ENCODE measurements around the gene KRTAP13-2. TPM values are rescaled to one million over a fixed set of nuclear protein-coding genes. Genes with fewer than 3 reads are reported as not detected.

KRTAP13-2 gene
- total RNA-seq, 1 donor from 2014 or later, result not detected

GRCh38 chr21:30326390-30326789 lies 45.7 kb downstream of the KRTAP13-2 start:
- no peak for TF ChIP-seq CTCF (IDR thresholded peaks at IDR 0.05)
- peaks cover 16% of the 10 kb centered on the region for H3K9me3 Mint-ChIP-seq
- no peak overlapping the region for H3K4me3 Mint-ChIP-seq
- H3K4me1 Mint-ChIP-seq, result no peaks in the 10 kb centered on the region
- H3K27me3 Mint-ChIP-seq, result no peaks in the 10 kb centered on the region
- intact Hi-C loops (cut with micrococcal nuclease), result no loop called here
- H3K36me3 Mint-ChIP-seq (ENCODE audit: low read depth), result no peaks in the 10 kb centered on the region
- POLR2A ChIA-PET, result no interaction called here
- no peak for DNase-seq
- no peak for ATAC-seq (ENCODE audit: low read depth)
- no peak overlapping the region for H3K27ac Mint-ChIP-seq
- CTCF ChIA-PET, result no interaction called here

Other genes starting within 250 kb of the KRTAP13-2 start
- not detected in 2 replicates for gene CLDN17, start 205.5 kb downstream of the KRTAP13-2 start, total RNA-seq
- gene CLDN8, start 156.2 kb downstream of the KRTAP13-2 start, total RNA-seq, result not detected in 2 replicates
- not detected in 2 replicates for gene KRTAP24-1, start 89.3 kb downstream of the KRTAP13-2 start, total RNA-seq
- not detected in 2 replicates for gene KRTAP25-1, start 82.8 kb downstream of the KRTAP13-2 start, total RNA-seq
- not detected in 2 replicates for gene KRTAP26-1, start 52.0 kb downstream of the KRTAP13-2 start, total RNA-seq
- gene KRTAP27-1, start 34.6 kb downstream of the KRTAP13-2 start, total RNA-seq, result not detected in 2 replicates
- gene KRTAP23-1, start 23.7 kb downstream of the KRTAP13-2 start, total RNA-seq, result not detected in 2 replicates
- gene KRTAP13-1, start 23.8 kb upstream of the KRTAP13-2 start, total RNA-seq, result not detected in 2 replicates
- not detected in 2 replicates for gene KRTAP13-3, start 53.7 kb upstream of the KRTAP13-2 start, total RNA-seq
- gene KRTAP13-4, start 57.9 kb upstream of the KRTAP13-2 start, total RNA-seq, result not detected in 2 replicates
- gene KRTAP15-1, start 68.0 kb upstream of the KRTAP13-2 start, total RNA-seq, result not detected in 2 replicates
- gene KRTAP19-1, start 108.1 kb upstream of the KRTAP13-2 start, total RNA-seq, result not detected in 2 replicates
- not detected in 2 replicates for gene KRTAP19-2, start 115.2 kb upstream of the KRTAP13-2 start, total RNA-seq
- not detected in 2 replicates for gene KRTAP19-3, start 119.7 kb upstream of the KRTAP13-2 start, total RNA-seq
- gene KRTAP19-4, start 124.9 kb upstream of the KRTAP13-2 start, total RNA-seq, result not detected in 2 replicates
- gene KRTAP19-5, start 129.9 kb upstream of the KRTAP13-2 start, total RNA-seq, result not detected in 2 replicates
- not detected in 2 replicates for gene KRTAP19-6, start 169.6 kb upstream of the KRTAP13-2 start, total RNA-seq
- gene KRTAP19-7, start 189.0 kb upstream of the KRTAP13-2 start, total RNA-seq, result not detected in 2 replicates
- gene KRTAP22-2, start 218.1 kb upstream of the KRTAP13-2 start, total RNA-seq, result not detected in 2 replicates
- gene KRTAP6-3, start 220.2 kb upstream of the KRTAP13-2 start, total RNA-seq, result not detected in 2 replicates
- gene KRTAP6-2, start 226.6 kb upstream of the KRTAP13-2 start, total RNA-seq, result not detected in 2 replicates
- gene KRTAP22-1, start 228.8 kb upstream of the KRTAP13-2 start, total RNA-seq, result not detected in 2 replicates
- gene KRTAP6-1, start 241.7 kb upstream of the KRTAP13-2 start, total RNA-seq, result not detected in 2 replicates
- not detected in 2 replicates for gene KRTAP20-1, start 244.2 kb upstream of the KRTAP13-2 start, total RNA-seq
- not detected in 2 replicates for gene KRTAP20-4, start 248.4 kb upstream of the KRTAP13-2 start, total RNA-seq